Keratinocyte (primary cell): Measurements from ENCODE around the gene C1orf74. TPM values are rescaled to one million over a fixed set of nuclear protein-coding genes. Genes with fewer than 3 reads are reported as not detected.

ENCODE experiments used
- DNase-seq: peaks from one replicate; pipeline ENCODE4 v3.0.0-alpha.2; 2011; ENCODE audit warnings: low read depth, missing footprints, low spot score
- FAIRE-seq: peaks from 2 replicates; lab custom pipeline; 2011; peaks lifted over from hg19 to GRCh38; lab: Jason Lieb, UNC
- H2AFZ ChIP-seq: 2 replicates; pipeline ENCODE4 v1.6.0; 2012; ENCODE audit warnings: low read length, control low read depth, inconsistent platforms; ENCODE audit not compliant: control insufficient read depth
- H3K27ac ChIP-seq: 2 replicates; pipeline ENCODE4 v1.5.1; 2011; ENCODE audit warnings: low read length; ENCODE audit not compliant: control insufficient read depth, insufficient read depth
- H3K27me3 ChIP-seq: 3 replicates; pipeline ENCODE4 v1.6.0; 2011; ENCODE audit warnings: low read length; ENCODE audit not compliant: control insufficient read depth, insufficient read depth; ENCODE audit errors: extremely low read depth
- H3K36me3 ChIP-seq, 2 experiments: 2 replicates in 1 of 2; 3 replicates in 1 of 2; pipeline ENCODE4 v1.5.1; 2011; ENCODE audit warnings: low read length in 2 of 2, mild to moderate bottlenecking in 1 of 2; ENCODE audit not compliant: control insufficient read depth in 2 of 2, insufficient read depth in 2 of 2; ENCODE audit errors: extremely low read depth in 1 of 2
- H3K4me1 ChIP-seq: 3 replicates; pipeline ENCODE4 v1.5.1; 2011; ENCODE audit warnings: low read length; ENCODE audit not compliant: control insufficient read depth, insufficient read depth; ENCODE audit errors: extremely low read depth
- H3K4me2 ChIP-seq: 3 replicates; pipeline ENCODE4 v1.6.0; 2011; ENCODE audit warnings: low read depth, low read length; ENCODE audit not compliant: control insufficient read depth, insufficient read depth; ENCODE audit errors: extremely low read depth
- H3K4me3 ChIP-seq, 3 experiments: fragments of 200-600 bp in 1 of 3; sonication (generic) in 1 of 3; 2 replicates in 2 of 3; 3 replicates in 1 of 3; pipeline ENCODE4 v1.5.1; 2011 to 2016; ENCODE audit warnings: low read length in 3 of 3, mild to moderate bottlenecking in 3 of 3, control low read depth in 2 of 3, inconsistent platforms in 1 of 3, low read depth in 1 of 3, mixed read lengths in 1 of 3, mixed run types in 1 of 3, moderate library complexity in 1 of 3; ENCODE audit not compliant: control insufficient read depth in 2 of 3, insufficient read depth in 2 of 3; ENCODE audit errors: extremely low read depth in 1 of 3
- H3K79me2 ChIP-seq: 2 replicates; pipeline ENCODE4 v1.6.0; 2012; ENCODE audit warnings: low read length; ENCODE audit not compliant: control insufficient read depth, insufficient read depth
- H3K9ac ChIP-seq: 3 replicates; pipeline ENCODE4 v1.6.0; 2011; ENCODE audit warnings: low read length; ENCODE audit not compliant: control insufficient read depth, insufficient read depth; ENCODE audit errors: extremely low read depth
- H3K9me1 ChIP-seq: 3 replicates; pipeline ENCODE4 v1.6.0; 2011; ENCODE audit warnings: low read length; ENCODE audit not compliant: control insufficient read depth, insufficient read depth; ENCODE audit errors: extremely low read depth
- H3K9me3 ChIP-seq: 2 replicates; pipeline ENCODE4 v1.5.1; 2012; ENCODE audit warnings: low read depth, low read length; ENCODE audit not compliant: control insufficient read depth
- H4K20me1 ChIP-seq: 3 replicates; pipeline ENCODE4 v1.6.0; 2011; ENCODE audit warnings: low read length; ENCODE audit not compliant: control insufficient read depth, insufficient read depth; ENCODE audit errors: extremely low read depth
- CTCF ChIP-seq, 3 experiments: IDR thresholded peaks in 1 of 3; conservative IDR thresholded peaks in 1 of 3; optimal IDR thresholded peaks in 1 of 3; 2 replicates in 2 of 3; 3 replicates in 1 of 3; pipeline versions ENCODE3 to v1.5.1; 2011; ENCODE audit warnings: low read length in 3 of 3, mild to moderate bottlenecking in 3 of 3, moderate library complexity in 2 of 3, control low read depth in 1 of 3, inconsistent platforms in 1 of 3; ENCODE audit not compliant: insufficient read depth in 2 of 3; ENCODE audit errors: extremely low read depth in 1 of 3
- EZH2 ChIP-seq: IDR thresholded peaks from one replicate; pipeline ENCODE4 v1.6.1; 2012; ENCODE audit warnings: inconsistent platforms, mild to moderate bottlenecking, low read length, moderate library complexity
- dilution Hi-C: fragments of 300-500 bp; cut with MboI; formaldehyde crosslinking; loops from one replicate; pipeline ENCODE4 v1.7.0; 2020; ENCODE audit warnings: low sequenced_read_pairs; ENCODE audit not compliant: extremely low pct_ligation_motif_present
- polyA plus RNA-seq, 5 experiments: library from polyadenylated mRNA; depleted of rRNA in 3 of 5; stranded (reverse) in 3 of 5; stranded (forward) in 1 of 5; unstranded in 1 of 5; fragments of >200 nt; gene quantifications; 1 replicate in 1 of 5; 2 replicates in 3 of 5; 3 replicates in 1 of 5; pipeline versions ENCODE4 v1.2.1 to v1.2.3, GENCODE V29; 2011 to 2012; ENCODE audit warnings: missing spikeins in 2 of 5, low read depth in 1 of 5, low replicate concordance in 1 of 5

Gene C1orf74
- polyA plus RNA-seq, 1 donor (not counting 4 experiments of a cell fraction or from before 2014, with no cell fraction given), result 58.1 TPM

DNA sequence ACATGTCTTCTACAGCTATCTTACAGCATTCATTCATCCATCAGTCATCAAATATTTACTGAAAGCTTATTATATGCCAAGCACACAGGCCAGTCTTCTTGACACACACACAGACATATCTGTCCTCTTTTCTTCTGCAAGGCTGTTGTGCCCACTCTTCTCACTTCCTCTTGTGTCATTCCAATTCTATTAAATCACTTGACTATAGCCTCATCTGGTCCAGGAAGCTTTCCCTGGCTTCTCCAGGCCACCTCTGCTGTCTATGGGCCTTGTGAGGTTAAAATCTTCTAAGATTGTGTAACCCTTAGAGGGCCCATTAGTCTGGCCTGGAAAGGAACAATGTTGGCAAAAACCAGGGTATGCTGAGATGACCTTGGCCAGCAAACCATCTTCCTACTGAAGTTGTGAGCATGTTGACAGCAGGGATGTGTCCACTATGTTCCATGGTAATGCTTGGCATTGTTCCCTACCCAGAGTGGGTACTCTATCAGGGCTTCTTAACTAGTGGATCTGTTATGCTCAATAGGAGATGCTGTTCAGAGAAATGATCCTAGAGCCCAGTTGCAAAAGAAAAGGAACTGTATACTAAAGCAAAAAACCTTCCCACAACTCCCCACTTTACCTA lies 23.2 kb downstream of the C1orf74 start:
- no peaks in the 10 kb centered on the region for H3K4me1 ChIP-seq
- no peak overlapping the region for H3K27ac ChIP-seq
- TF ChIP-seq CTCF (optimal IDR thresholded peaks at IDR 0.05 in 1 of 3, IDR thresholded peaks at IDR 0.05 in 1 of 3, conservative IDR thresholded peaks at IDR 0.05 in 1 of 3; ENCODE audit: extremely low read depth in 1 of 3, insufficient read depth in 2 of 3, low read length in 3 of 3) (no peak), EZH2 (no peak)
- no peaks in the 10 kb centered on the region for H3K36me3 ChIP-seq
- no peak overlapping the region for H2AFZ ChIP-seq
- no peaks in the 10 kb centered on the region for H3K27me3 ChIP-seq
- H3K4me2 ChIP-seq, result no peak overlapping the region
- FAIRE-seq, result no peak
- dilution Hi-C loops, result no loop called here
- H3K9me1 ChIP-seq, result no peaks in the 10 kb centered on the region
- no peaks in the 10 kb centered on the region for H4K20me1 ChIP-seq
- H3K4me3 ChIP-seq, result no peak overlapping the region
- DNase-seq, result no peak
- no peak overlapping the region for H3K9ac ChIP-seq
- H3K79me2 ChIP-seq, result no peaks in the 10 kb centered on the region
- no peaks in the 10 kb centered on the region for H3K9me3 ChIP-seq

GRCh38 chr1:209759829-209760359 lies 24.5 kb downstream of the C1orf74 start:
- Histone ChIP-seq H3K9me3 (no peaks in the 10 kb centered on the region), H3K27me3 (no peaks in the 10 kb centered on the region), H4K20me1 (no peaks in the 10 kb centered on the region), H3K79me2 (no peaks in the 10 kb centered on the region), H2AFZ (no peak overlapping the region), H3K4me3 (no peak overlapping the region), H3K9ac (no peak overlapping the region), H3K36me3 (no peaks in the 10 kb centered on the region), H3K27ac (no peak overlapping the region), H3K4me1 (no peaks in the 10 kb centered on the region), H3K4me2 (no peak overlapping the region), H3K9me1 (no peaks in the 10 kb centered on the region)
- FAIRE-seq (no peak), DNase-seq (no peak)
- TF ChIP-seq EZH2 (no peak), CTCF (optimal IDR thresholded peaks at IDR 0.05 in 1 of 3, IDR thresholded peaks at IDR 0.05 in 1 of 3, conservative IDR thresholded peaks at IDR 0.05 in 1 of 3; ENCODE audit: extremely low read depth in 1 of 3, insufficient read depth in 2 of 3, low read length in 3 of 3) (no peak)
- dilution Hi-C loops, result no loop called here
